ENCODE results near the gene LRRC71. TPM values are rescaled to one million over a fixed set of nuclear protein-coding genes. Genes with fewer than 3 reads are reported as not detected.

The LRRC71 gene
- total RNA-seq, 4 donors from 2014 or later = not detected

- WGBS, 2 donors = 56 to 60% methylated on average over 18 of the region's 18 CpGs
- TF ChIP-seq POLR2A (IDR thresholded peaks at IDR 0.05) = no peak
- no peak for TF ChIP-seq CTCF (IDR thresholded peaks at IDR 0.05)
- no peak for DNase-seq (ENCODE audit: low spot score in 2 of 2)
- H3K4me3 ChIP-seq (ENCODE audit: low read depth, poor library complexity, severe bottlenecking) = no peak overlapping the region
- intact Hi-C loops (cut with DNase I; ENCODE audit: low total_unique reads) = no loop called here
Observed at GRCh38 chr1:156910309-156910782, 10.1 kb upstream of the LRRC71 start.

DNA sequence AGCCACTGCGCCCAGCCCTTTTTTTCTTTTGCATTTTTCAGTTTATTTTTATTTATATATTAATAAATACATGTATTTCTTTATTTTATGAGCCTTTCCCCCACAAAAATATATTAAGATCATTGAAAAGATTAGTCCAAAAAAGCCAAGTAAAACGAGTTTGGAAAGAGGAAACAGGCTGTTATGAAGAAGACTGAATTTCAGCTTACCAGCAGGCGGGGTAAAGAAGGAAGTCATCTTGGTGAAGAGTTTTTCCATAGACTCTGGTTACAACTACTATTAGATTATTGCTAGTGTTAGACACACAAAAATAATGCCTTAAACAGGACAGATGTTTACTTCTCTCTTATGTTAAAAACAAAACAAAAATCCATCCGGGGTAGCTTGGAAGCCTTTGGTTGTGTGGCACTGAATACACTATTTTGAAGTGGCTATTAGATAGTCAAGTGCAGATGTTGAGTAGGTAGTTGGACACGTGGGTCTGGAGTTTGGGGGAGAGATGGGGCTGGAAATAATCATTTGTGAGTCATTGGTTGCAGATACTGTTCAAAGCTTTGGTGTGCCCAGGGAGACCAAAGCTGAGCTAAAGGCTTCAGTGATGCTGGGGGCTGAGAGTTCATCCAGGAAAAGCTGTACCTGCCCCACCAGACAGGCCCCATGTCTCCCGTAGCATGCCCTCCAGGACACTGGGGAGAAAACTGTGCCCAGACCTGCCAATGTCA lies 8.7 kb upstream of the LRRC71 start:
- DNase-seq (ENCODE audit: low spot score in 2 of 2) = no peak
- intact Hi-C loops (cut with DNase I; ENCODE audit: low total_unique reads) = no loop called here
- H3K4me3 ChIP-seq (ENCODE audit: low read depth, poor library complexity, severe bottlenecking) = no peak overlapping the region
- TF ChIP-seq POLR2A (IDR thresholded peaks at IDR 0.05) = no peak
- no peak for TF ChIP-seq CTCF (IDR thresholded peaks at IDR 0.05)
- 64 to 74% methylated on average over 6 of the region's 6 CpGs for WGBS, 2 donors

GRCh38 chr1:156912310-156912709 lies 8.1 kb upstream of the LRRC71 start:
- no peak overlapping the region for H3K4me3 ChIP-seq (ENCODE audit: low read depth, poor library complexity, severe bottlenecking)
- TF ChIP-seq POLR2A (IDR thresholded peaks at IDR 0.05) = no peak
- TF ChIP-seq CTCF (IDR thresholded peaks at IDR 0.05) = no peak
- 88% methylated on average over 2 of the region's 2 CpGs; no CpG with 5 or more reads in 1 of the 2 donors for WGBS, 2 donors
- intact Hi-C loops (cut with DNase I; ENCODE audit: low total_unique reads) = no loop called here
- DNase-seq (ENCODE audit: low spot score in 2 of 2) = no peak

- H3K4me3 ChIP-seq (ENCODE audit: low read depth, poor library complexity, severe bottlenecking) = no peak overlapping the region
- intact Hi-C loops (cut with DNase I; ENCODE audit: low total_unique reads) = no loop called here
- WGBS, 2 donors = 58 to 69% methylated on average over 23 to 24 of the region's 24 CpGs
- DNase-seq (ENCODE audit: low spot score in 2 of 2) = no peak
- TF ChIP-seq CTCF (IDR thresholded peaks at IDR 0.05) (no peak), POLR2A (IDR thresholded peaks at IDR 0.05) (no peak)
Observed at GRCh38 chr1:156912861-156913808, 7.3 kb upstream of the LRRC71 start.

GRCh38 chr1:156913809-156914387 lies 6.5 kb upstream of the LRRC71 start:
- DNase-seq (ENCODE audit: low spot score in 2 of 2) = no peak

More at GRCh38 chr1:156913809-156914387, 6.5 kb upstream of the LRRC71 start:
- TF ChIP-seq POLR2A (IDR thresholded peaks at IDR 0.05) (no peak), CTCF (IDR thresholded peaks at IDR 0.05) (no peak)
- intact Hi-C loops (cut with DNase I; ENCODE audit: low total_unique reads) = no loop called here
- WGBS, 2 donors = 81 to 90% methylated on average over 13 of the region's 13 CpGs
- no peak overlapping the region for H3K4me3 ChIP-seq (ENCODE audit: low read depth, poor library complexity, severe bottlenecking)

Measured in lower leg skin (tissue), 4 donors.